ENCODE results near the gene FST. TPM values are rescaled to one million over a fixed set of nuclear protein-coding genes. Genes with fewer than 3 reads are reported as not detected.

FST gene
- total RNA-seq, 6 donors from 2014 or later = 1.7 to 9.4 (median 3.8) TPM

DNA sequence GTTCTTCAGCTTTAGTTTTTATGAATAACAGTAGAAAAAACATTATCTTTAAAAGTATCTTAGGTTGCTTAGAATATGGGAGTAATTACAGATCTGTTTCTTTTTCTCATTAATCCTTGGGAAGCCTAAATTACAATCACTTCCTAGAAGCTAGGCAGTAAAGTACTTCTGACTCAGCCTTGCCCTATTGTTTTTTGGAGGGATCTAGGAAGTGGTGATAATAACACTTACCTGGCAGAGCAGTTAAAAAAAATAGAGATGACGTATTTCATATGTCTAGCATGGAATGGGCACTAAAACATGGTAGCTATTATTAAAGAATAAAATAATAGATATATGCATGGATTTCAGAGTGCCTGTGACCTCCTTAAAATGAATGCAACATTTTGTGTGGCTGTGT is 8.2 kb upstream of the FST start:
- Histone ChIP-seq H3K36me3 (no peaks in the 10 kb centered on the region), H3K27ac (no peak overlapping the region), H3K4me1 (no peaks in the 10 kb centered on the region), H3K27me3 (no peaks in the 10 kb centered on the region), H3K4me3 (no peak overlapping the region), H3K9me3 (no peaks in the 10 kb centered on the region)
- ATAC-seq (ENCODE audit: low FRiP score in 2 of 2) = no peak
- 65 to 79% methylated on average over 1 of the region's 1 CpG for WGBS, 2 donors
- DNase-seq = no peak
- no peak for TF ChIP-seq EP300 (IDR thresholded peaks at IDR 0.05)
- TF ChIP-seq, protein P1, sequence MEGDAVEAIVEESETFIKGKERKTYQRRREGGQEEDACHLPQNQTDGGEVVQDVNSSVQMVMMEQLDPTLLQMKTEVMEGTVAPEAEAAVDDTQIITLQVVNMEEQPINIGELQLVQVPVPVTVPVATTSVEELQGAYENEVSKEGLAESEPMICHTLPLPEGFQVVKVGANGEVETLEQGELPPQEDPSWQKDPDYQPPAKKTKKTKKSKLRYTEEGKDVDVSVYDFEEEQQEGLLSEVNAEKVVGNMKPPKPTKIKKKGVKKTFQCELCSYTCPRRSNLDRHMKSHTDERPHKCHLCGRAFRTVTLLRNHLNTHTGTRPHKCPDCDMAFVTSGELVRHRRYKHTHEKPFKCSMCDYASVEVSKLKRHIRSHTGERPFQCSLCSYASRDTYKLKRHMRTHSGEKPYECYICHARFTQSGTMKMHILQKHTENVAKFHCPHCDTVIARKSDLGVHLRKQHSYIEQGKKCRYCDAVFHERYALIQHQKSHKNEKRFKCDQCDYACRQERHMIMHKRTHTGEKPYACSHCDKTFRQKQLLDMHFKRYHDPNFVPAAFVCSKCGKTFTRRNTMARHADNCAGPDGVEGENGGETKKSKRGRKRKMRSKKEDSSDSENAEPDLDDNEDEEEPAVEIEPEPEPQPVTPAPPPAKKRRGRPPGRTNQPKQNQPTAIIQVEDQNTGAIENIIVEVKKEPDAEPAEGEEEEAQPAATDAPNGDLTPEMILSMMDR (IDR thresholded peaks at IDR 0.05) = no peak
- no peak for TF ChIP-seq POLR2A (IDR thresholded peaks at IDR 0.05)
- no peak for TF ChIP-seq POLR2AphosphoS5 (IDR thresholded peaks at IDR 0.05)

DNA sequence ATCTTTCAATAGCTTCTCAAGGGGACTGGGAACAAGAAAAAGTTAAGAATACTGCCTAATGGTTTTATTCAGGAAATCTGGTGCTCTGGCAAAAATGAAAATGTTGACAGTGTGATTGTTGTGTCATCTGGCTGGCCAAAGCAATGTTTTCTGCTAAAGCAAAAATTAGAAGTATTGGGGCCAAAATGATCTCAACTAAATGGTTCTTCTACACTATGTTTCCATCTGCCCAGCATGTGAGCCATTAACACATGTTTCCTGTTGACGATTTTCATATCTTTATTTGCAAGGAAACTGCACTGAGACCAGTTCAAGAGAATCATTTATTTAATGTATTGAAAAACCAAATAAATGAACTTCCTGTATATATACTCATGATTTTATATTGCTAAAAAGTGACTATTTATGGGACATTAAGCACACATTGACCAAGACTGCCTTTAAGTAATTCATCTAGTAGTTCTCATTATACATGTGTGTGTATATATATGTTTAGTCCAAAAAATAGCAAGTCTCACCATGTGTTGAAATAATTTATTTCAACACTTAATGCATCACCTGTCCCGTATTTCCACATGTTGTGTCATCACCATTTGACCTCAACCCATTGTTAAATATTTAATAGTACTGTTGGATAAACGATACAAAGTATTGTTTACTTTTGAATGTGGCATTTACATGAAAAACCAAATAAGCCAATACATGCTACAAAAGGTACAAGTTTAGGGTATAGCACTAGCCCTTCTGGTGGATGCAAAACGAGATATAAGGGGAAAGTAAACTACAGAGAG is 7.5 kb upstream of the FST start:
- no peak overlapping the region for H3K4me3 ChIP-seq
- 67 to 72% methylated on average over 4 of the region's 4 CpGs for WGBS, 2 donors
- no peaks in the 10 kb centered on the region for H3K4me1 ChIP-seq
- no peaks in the 10 kb centered on the region for H3K9me3 ChIP-seq
- no peak for DNase-seq
- no peak for ATAC-seq (ENCODE audit: low FRiP score in 2 of 2)
- H3K36me3 ChIP-seq = no peaks in the 10 kb centered on the region
- H3K27me3 ChIP-seq = no peaks in the 10 kb centered on the region
- no peak for TF ChIP-seq POLR2AphosphoS5 (IDR thresholded peaks at IDR 0.05)
- TF ChIP-seq, protein P1 (IDR thresholded peaks at IDR 0.05) = no peak
- no peak for TF ChIP-seq EP300 (IDR thresholded peaks at IDR 0.05)
- TF ChIP-seq POLR2A (IDR thresholded peaks at IDR 0.05) = no peak
- H3K27ac ChIP-seq = no peak overlapping the region

- DNase-seq (no peak), ATAC-seq (ENCODE audit: low FRiP score in 2 of 2) (no peak)
- Histone ChIP-seq H3K36me3 (no peaks in the 10 kb centered on the region), H3K4me3 (no peak overlapping the region), H3K27me3 (no peaks in the 10 kb centered on the region), H3K9me3 (no peaks in the 10 kb centered on the region), H3K27ac (no peak overlapping the region), H3K4me1 (peaks cover 2 to 5% (median 4%) of the 10 kb centered on the region in 4 donors)
- no peak for TF ChIP-seq POLR2A (IDR thresholded peaks at IDR 0.05)
- TF ChIP-seq, protein P1 (IDR thresholded peaks at IDR 0.05) = no peak
- no peak for TF ChIP-seq EP300 (IDR thresholded peaks at IDR 0.05)
- no peak for TF ChIP-seq POLR2AphosphoS5 (IDR thresholded peaks at IDR 0.05)
These were observed 6.8 kb upstream of the FST start for GRCh38 chr5:53473633-53474032.

GRCh38 chr5:53475320-53475719 is 5.1 kb upstream of the FST start:
- no peak for DNase-seq
- WGBS, 2 donors = 80 to 85% methylated on average over 2 of the region's 2 CpGs
- TF ChIP-seq EP300 (IDR thresholded peaks at IDR 0.05) = no peak
- TF ChIP-seq, protein P1 (IDR thresholded peaks at IDR 0.05) = no peak
- TF ChIP-seq POLR2A (IDR thresholded peaks at IDR 0.05) = no peak
- TF ChIP-seq POLR2AphosphoS5 (IDR thresholded peaks at IDR 0.05) = no peak
- no peaks in the 10 kb centered on the region for H3K36me3 ChIP-seq
- ATAC-seq (ENCODE audit: low FRiP score in 2 of 2) = no peak
- H3K27me3 ChIP-seq = no peaks in the 10 kb centered on the region
- H3K4me3 ChIP-seq = no peak overlapping the region
- peaks cover 5 to 22% (median 10%) of the 10 kb centered on the region in 4 donors for H3K4me1 ChIP-seq
- no peak overlapping the region for H3K27ac ChIP-seq
- no peaks in the 10 kb centered on the region for H3K9me3 ChIP-seq

GRCh38 chr5:53476019-53476418 is 4.4 kb upstream of the FST start:
- no peaks in the 10 kb centered on the region for H3K36me3 ChIP-seq
- WGBS, 2 donors = 52 to 84% methylated on average over 3 of the region's 3 CpGs
- no peak for TF ChIP-seq EP300 (IDR thresholded peaks at IDR 0.05)
- TF ChIP-seq, protein P1 (IDR thresholded peaks at IDR 0.05) = no peak
- TF ChIP-seq POLR2AphosphoS5 (IDR thresholded peaks at IDR 0.05) = no peak
- no peak for TF ChIP-seq POLR2A (IDR thresholded peaks at IDR 0.05)
- H3K4me1 ChIP-seq = peaks cover 5 to 29% (median 14%) of the 10 kb centered on the region in 4 donors
- no peaks in the 10 kb centered on the region for H3K27me3 ChIP-seq
- no peaks in the 10 kb centered on the region for H3K9me3 ChIP-seq
- no peak overlapping the region for H3K27ac ChIP-seq
- DNase-seq (no peak), ATAC-seq (ENCODE audit: low FRiP score in 2 of 2) (no peak)
- H3K4me3 ChIP-seq = no peak overlapping the region
